OCI-LY7 (cell line): ENCODE measurements around the gene GALP.

Experiments
- CTCF ChIP-seq: fragments of 200-600 bp; sonication (generic); conservative IDR thresholded peaks from 2 replicates; pipeline ENCODE4 v1.5.1; 2014; ENCODE audit warnings: mild to moderate bottlenecking, antibody characterized with exemption, low read length, moderate library complexity, mixed read lengths
- EZH2phosphoT487 ChIP-seq: fragments of 200-600 bp; sonication (generic); IDR thresholded peaks from 2 replicates; pipeline ENCODE4 v1.6.1; 2018; ENCODE audit warnings: low read depth, borderline replicate concordance, mild to moderate bottlenecking, mixed run types, antibody characterized with exemption, low read length, moderate library complexity, mixed read lengths

- TF ChIP-seq EZH2phosphoT487 (no peak), CTCF (no peak)
These were observed 28.9 kb upstream of the GALP start for GRCh38 chr19:56146904-56147303.
